ENCODE data around the gene KRT83. TPM values are rescaled to one million over a fixed set of nuclear protein-coding genes. Genes with fewer than 3 reads are reported as not detected.
"Not testable (repeated sequence)": the region's sequence is repeated elsewhere in the genome, so short reads cannot be mapped to it uniquely, and the experiment has no call there.

Gene KRT83
- polyA plus RNA-seq, 6 donors from 2014 or later = not detected

GRCh38 chr12:52319097-52319496 is 2.1 kb downstream of the KRT83 start:
- peaks cover 0 to under 1% (median 0%) of the 10 kb centered on the region in 7 donors for H3K9me3 Mint-ChIP-seq
- no peak overlapping the region for H3K4me3 Mint-ChIP-seq
- ATAC-seq (ENCODE audit: low read depth in 2 of 2) (no peak), DNase-seq (no peak)
- peak overlapping the region in 1 of 6 donors; percentile 26 for H3K27ac Mint-ChIP-seq
- H3K4me1 Mint-ChIP-seq = no peaks in the 10 kb centered on the region
- no peaks in the 10 kb centered on the region for H3K36me3 Mint-ChIP-seq
- H3K27me3 Mint-ChIP-seq = peaks cover 36 to 59% (median 56%) of the 10 kb centered on the region in 3 donors

- Mint-ChIP-seq H3K4me1 (no peaks in the 10 kb centered on the region), H3K9me3 (peaks cover 0 to 1% (median 0%) of the 10 kb centered on the region in 7 donors), H3K27me3 (peaks cover 35 to 62% (median 56%) of the 10 kb centered on the region in 3 donors), H3K36me3 (no peaks in the 10 kb centered on the region), H3K4me3 (no peak overlapping the region), H3K27ac (no peak overlapping the region)
- ATAC-seq (ENCODE audit: low read depth in 2 of 2) = no peak
- DNase-seq = no peak
Observed at GRCh38 chr12:52318241-52318990, 2.8 kb downstream of the KRT83 start.

GRCh38 chr12:52317468-52318052 is 3.6 kb downstream of the KRT83 start:
- no peaks in the 10 kb centered on the region for H3K4me1 Mint-ChIP-seq
- peaks cover 31 to 62% (median 56%) of the 10 kb centered on the region in 3 donors for H3K27me3 Mint-ChIP-seq
- H3K27ac Mint-ChIP-seq = no peak overlapping the region
- H3K4me3 Mint-ChIP-seq = no peak overlapping the region
- DNase-seq = no peak
- H3K9me3 Mint-ChIP-seq = peaks cover 0 to 1% (median 0%) of the 10 kb centered on the region in 7 donors
- H3K36me3 Mint-ChIP-seq = no peaks in the 10 kb centered on the region
- ATAC-seq (ENCODE audit: low read depth in 2 of 2) = no peak

GRCh38 chr12:52316701-52317100 is 4.5 kb downstream of the KRT83 start:
- DNase-seq (no peak), ATAC-seq (ENCODE audit: low read depth in 2 of 2) (no peak)
- peaks cover 0 to 1% (median 0%) of the 10 kb centered on the region in 7 donors for H3K9me3 Mint-ChIP-seq
- no peaks in the 10 kb centered on the region for H3K36me3 Mint-ChIP-seq
- H3K27ac Mint-ChIP-seq = no peak overlapping the region
- H3K4me3 Mint-ChIP-seq = no peak overlapping the region
- peaks cover 33 to 62% (median 56%) of the 10 kb centered on the region in 3 donors for H3K27me3 Mint-ChIP-seq
- no peaks in the 10 kb centered on the region for H3K4me1 Mint-ChIP-seq

- Mint-ChIP-seq H3K9me3 (peaks cover 0 to 1% (median 0%) of the 10 kb centered on the region in 7 donors), H3K4me1 (no peaks in the 10 kb centered on the region), H3K27me3 (peaks cover 37 to 63% (median 57%) of the 10 kb centered on the region in 3 donors), H3K4me3 (no peak overlapping the region), H3K36me3 (no peaks in the 10 kb centered on the region), H3K27ac (no peak overlapping the region)
- DNase-seq = no peak
- no peak for ATAC-seq (ENCODE audit: low read depth in 2 of 2)
Observed at GRCh38 chr12:52316290-52316689, 4.9 kb downstream of the KRT83 start.

GRCh38 chr12:52315721-52316120 is 5.5 kb downstream of the KRT83 start:
- DNase-seq = not testable (repeated sequence)

GRCh38 chr12:52314511-52314910 is 6.7 kb downstream of the KRT83 start:
- H3K4me3 Mint-ChIP-seq = no peak overlapping the region
- no peaks in the 10 kb centered on the region for H3K36me3 Mint-ChIP-seq
- peaks cover 43 to 66% (median 62%) of the 10 kb centered on the region in 3 donors for H3K27me3 Mint-ChIP-seq
- ATAC-seq (ENCODE audit: low read depth in 2 of 2) = no peak
- H3K4me1 Mint-ChIP-seq = no peaks in the 10 kb centered on the region
- DNase-seq = no peak
- no peak overlapping the region for H3K27ac Mint-ChIP-seq
- H3K9me3 Mint-ChIP-seq = peaks cover 0 to 1% (median 0%) of the 10 kb centered on the region in 7 donors

More at GRCh38 chr12:52315721-52316120, 5.5 kb downstream of the KRT83 start:
- H3K36me3 Mint-ChIP-seq; H3K4me1 Mint-ChIP-seq; H3K9me3 Mint-ChIP-seq; H3K4me3 Mint-ChIP-seq; ATAC-seq (ENCODE audit: low read depth in 2 of 2); H3K27ac Mint-ChIP-seq: not testable (repeated sequence)
- peaks cover 43 to 66% (median 61%) of the 10 kb centered on the region in 3 donors for H3K27me3 Mint-ChIP-seq

GRCh38 chr12:52313926-52314325 is 7.3 kb downstream of the KRT83 start:
- H3K27ac Mint-ChIP-seq = peak overlapping the region in 1 of 6 donors; percentile 6
- peaks cover 44 to 68% (median 62%) of the 10 kb centered on the region in 3 donors for H3K27me3 Mint-ChIP-seq
- peaks cover 0 to 2% of the 10 kb centered on the region in 2 donors for H3K36me3 Mint-ChIP-seq
- no peak overlapping the region for H3K4me3 Mint-ChIP-seq
- H3K9me3 Mint-ChIP-seq = peaks cover 0 to 2% (median 0%) of the 10 kb centered on the region in 7 donors
- no peak for ATAC-seq (ENCODE audit: low read depth in 2 of 2)
- DNase-seq = no peak
- peaks cover under 1 to 1% (median under 1%) of the 10 kb centered on the region in 3 donors for H3K4me1 Mint-ChIP-seq

- H3K27ac Mint-ChIP-seq = no peak overlapping the region
- no peak for DNase-seq
Observed at GRCh38 chr12:52313461-52313860, 7.7 kb downstream of the KRT83 start.

GRCh38 chr12:52312086-52312485 is 9.1 kb downstream of the KRT83 start:
- ATAC-seq (ENCODE audit: low read depth in 2 of 2) (no peak), DNase-seq (no peak)
- H3K27ac Mint-ChIP-seq = no peak overlapping the region
- H3K27me3 Mint-ChIP-seq = peaks cover 50 to 71% (median 70%) of the 10 kb centered on the region in 3 donors
- H3K9me3 Mint-ChIP-seq = peaks cover 0 to 2% (median 0%) of the 10 kb centered on the region in 7 donors
- peaks cover 4 to 9% (median 6%) of the 10 kb centered on the region in 3 donors for H3K4me1 Mint-ChIP-seq
- no peak overlapping the region for H3K4me3 Mint-ChIP-seq
- peaks cover 0 to 8% of the 10 kb centered on the region in 2 donors for H3K36me3 Mint-ChIP-seq

More at GRCh38 chr12:52313461-52313860, 7.7 kb downstream of the KRT83 start:
- Mint-ChIP-seq H3K9me3 (peaks cover 0 to 2% (median 0%) of the 10 kb centered on the region in 7 donors), H3K4me3 (no peak overlapping the region), H3K36me3 (peaks cover 0 to 6% of the 10 kb centered on the region in 2 donors), H3K27me3 (peaks cover 44 to 68% (median 62%) of the 10 kb centered on the region in 3 donors), H3K4me1 (peaks cover 4 to 6% (median 5%) of the 10 kb centered on the region in 3 donors)
- no peak for ATAC-seq (ENCODE audit: low read depth in 2 of 2)

GRCh38 chr12:52311285-52311648 is 9.9 kb downstream of the KRT83 start:
- DNase-seq = no peak

GRCh38 chr12:52310622-52311284 is 10.4 kb downstream of the KRT83 start:
- no peak for DNase-seq
- Mint-ChIP-seq H3K9me3 (peaks cover 0 to 2% (median 0%) of the 10 kb centered on the region in 7 donors), H3K27me3 (peaks cover 50 to 85% (median 83%) of the 10 kb centered on the region in 3 donors), H3K36me3 (peaks cover 0 to 8% of the 10 kb centered on the region in 2 donors), H3K4me1 (peaks cover 4 to 9% (median 6%) of the 10 kb centered on the region in 3 donors), H3K27ac (no peak overlapping the region), H3K4me3 (no peak overlapping the region)
- no peak for ATAC-seq (ENCODE audit: low read depth in 2 of 2)

More at GRCh38 chr12:52311285-52311648, 9.9 kb downstream of the KRT83 start:
- H3K4me1 Mint-ChIP-seq = peaks cover 4 to 9% (median 6%) of the 10 kb centered on the region in 3 donors
- peaks cover 0 to 8% of the 10 kb centered on the region in 2 donors for H3K36me3 Mint-ChIP-seq
- H3K9me3 Mint-ChIP-seq = peaks cover 0 to 2% (median 0%) of the 10 kb centered on the region in 7 donors
- no peak overlapping the region for H3K4me3 Mint-ChIP-seq
- ATAC-seq (ENCODE audit: low read depth in 2 of 2) = no peak
- H3K27ac Mint-ChIP-seq = no peak overlapping the region
- peaks cover 50 to 79% (median 78%) of the 10 kb centered on the region in 3 donors for H3K27me3 Mint-ChIP-seq

- H3K27me3 Mint-ChIP-seq = peaks cover 38 to 97% (median 95%) of the 10 kb centered on the region in 3 donors
Observed at GRCh38 chr12:52308806-52309425, 12.3 kb downstream of the KRT83 start.

More at GRCh38 chr12:52308806-52309425, 12.3 kb downstream of the KRT83 start:
- DNase-seq (no peak), ATAC-seq (ENCODE audit: low read depth in 2 of 2) (no peak)
- H3K36me3 Mint-ChIP-seq = peaks cover 0 to 15% of the 10 kb centered on the region in 2 donors
- H3K4me3 Mint-ChIP-seq = peak overlapping the region in 1 of 8 donors; percentile 38
- H3K4me1 Mint-ChIP-seq = peaks cover 7 to 17% (median 16%) of the 10 kb centered on the region in 3 donors
- no peak overlapping the region for H3K27ac Mint-ChIP-seq
- H3K9me3 Mint-ChIP-seq = peaks cover 0 to 2% (median 0%) of the 10 kb centered on the region in 7 donors
